GM18526 (cell line): Measurements from ENCODE around the gene SSBP3.

Source experiments
- POLR2A ChIP-seq: IDR thresholded peaks from 3 replicates; pipeline ENCODE4 v1.6.1; 2011; ENCODE audit not compliant: insufficient read length; ENCODE audit errors: extremely low read depth

SSBP3 gene

DNA sequence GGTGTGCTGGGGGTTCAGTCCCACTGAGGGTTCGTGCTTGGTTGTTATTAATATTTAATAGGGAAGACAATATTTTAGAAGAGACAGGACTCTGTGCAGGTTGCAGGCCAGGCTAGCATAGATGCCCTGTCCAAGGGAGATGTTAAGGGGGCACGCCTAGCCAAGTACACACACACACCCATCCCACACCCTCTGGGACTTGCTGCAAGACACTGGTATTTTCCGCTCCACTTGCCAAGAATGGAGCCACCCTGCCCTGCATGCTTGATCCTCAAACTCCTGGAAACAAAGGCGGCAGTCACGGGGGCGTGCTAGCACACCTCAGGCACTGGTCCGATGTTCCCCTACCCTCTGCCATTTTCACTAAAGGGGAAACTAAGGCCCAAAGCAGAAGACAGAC, 107.2 kb downstream of the SSBP3 start:
- no peak for TF ChIP-seq POLR2A

DNA sequence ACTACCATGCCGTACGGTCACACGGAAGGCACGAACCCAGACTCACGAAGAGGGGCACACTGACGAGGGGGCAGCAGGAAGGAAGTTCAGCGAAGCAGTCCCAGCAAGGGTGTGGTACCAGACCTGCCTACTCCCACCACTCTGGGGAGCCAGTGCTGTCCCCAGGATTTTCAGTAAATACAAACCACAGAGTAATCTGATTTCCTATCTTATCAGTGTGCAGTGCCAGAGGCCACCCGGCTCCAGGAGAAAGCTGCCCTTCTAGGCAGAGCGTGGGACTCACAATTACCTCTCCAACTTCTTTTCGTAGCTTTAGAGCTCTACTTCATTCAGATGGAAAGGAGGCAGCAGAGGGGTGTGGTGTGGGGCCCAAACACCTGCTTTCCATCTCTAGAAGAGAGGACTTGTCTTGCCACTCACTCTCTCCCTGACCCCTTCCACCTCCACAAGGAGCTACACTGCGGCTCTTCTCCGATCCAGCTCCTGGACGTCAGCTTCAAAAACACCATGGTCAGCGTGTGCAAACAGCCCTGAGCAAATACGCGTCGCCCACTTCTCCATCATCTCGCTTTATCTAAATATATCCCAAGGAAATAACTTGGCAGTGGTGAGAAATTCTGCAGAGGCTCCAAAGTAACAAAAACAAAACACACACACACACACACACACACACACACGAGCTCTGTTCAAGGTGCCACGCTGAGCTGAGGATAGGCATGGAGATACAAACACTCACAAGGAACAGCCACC, 107.7 kb downstream of the SSBP3 start:
- TF ChIP-seq POLR2A, result no peak

DNA sequence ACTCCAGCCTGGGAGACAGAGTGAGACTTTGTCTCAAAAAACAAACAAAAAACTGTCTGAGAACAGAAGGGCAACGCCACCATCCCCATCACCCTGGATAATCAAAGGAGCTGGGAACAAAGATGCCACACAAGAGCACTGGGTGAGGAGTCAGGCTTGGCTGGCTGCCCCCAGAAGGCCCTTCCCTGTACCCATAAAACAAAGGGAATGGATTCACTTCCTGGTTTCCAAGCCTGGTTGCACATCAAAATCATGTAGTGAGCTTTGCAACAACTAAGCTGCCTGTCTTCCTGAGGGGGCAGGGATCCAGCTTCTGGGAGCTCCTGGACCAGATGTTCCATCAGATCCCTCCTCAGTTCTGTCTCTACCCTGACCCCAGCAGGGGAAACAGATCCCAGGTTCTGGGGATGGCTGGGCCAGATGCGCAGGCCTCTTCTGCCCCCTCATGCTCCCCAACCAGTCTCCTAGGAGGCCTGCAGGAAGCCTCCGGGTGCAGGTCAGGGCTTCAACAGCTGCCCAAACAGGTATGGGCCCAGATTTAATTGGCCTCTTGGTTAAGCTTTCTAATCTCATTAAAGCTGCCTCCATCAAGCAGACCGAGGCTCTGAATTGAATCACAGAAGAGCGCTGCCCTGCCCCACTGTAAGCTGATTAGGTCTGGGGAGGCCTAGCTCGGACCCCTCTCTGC, 108.5 kb downstream of the SSBP3 start:
- no peak for TF ChIP-seq POLR2A

DNA sequence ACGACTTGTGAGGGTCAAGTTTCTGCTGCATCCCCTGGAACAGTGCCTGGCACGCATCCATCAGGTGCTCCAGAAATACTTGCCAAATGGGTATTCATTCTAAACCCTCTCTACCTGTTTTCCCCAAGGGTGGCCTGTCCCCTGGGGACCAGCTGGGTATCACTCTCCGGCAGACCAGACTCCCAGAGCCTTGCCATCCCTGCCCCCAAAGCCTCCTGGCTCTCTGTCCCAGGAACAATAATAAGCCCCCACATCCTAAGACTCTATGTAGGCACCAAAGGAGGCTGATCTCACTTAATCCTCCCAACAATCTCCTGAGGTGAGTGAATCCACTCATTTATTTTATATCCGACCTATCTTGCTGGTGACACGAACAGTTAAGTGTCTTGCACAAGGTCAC, 109.5 kb downstream of the SSBP3 start:
- TF ChIP-seq POLR2A, result no peak

DNA sequence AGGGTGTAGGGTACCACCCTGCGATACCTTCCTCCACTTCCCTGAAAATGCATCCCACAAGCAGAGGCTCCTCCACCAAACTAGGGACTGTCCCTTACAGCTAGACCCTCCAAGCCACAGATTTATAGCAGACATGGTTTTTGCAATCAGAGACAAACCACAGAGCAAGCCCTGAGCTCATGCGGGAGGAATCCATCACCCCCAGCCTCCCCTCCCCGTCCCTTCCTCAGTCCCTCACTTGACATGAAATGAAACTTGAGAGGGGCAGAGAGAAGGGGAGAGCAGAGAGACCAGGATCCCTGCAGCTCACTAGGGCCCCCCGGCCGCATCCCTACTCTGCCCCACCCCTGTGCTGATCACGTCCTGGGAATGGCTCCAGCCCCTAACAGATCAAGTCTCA, 111.3 kb downstream of the SSBP3 start:
- no peak for TF ChIP-seq POLR2A

DNA sequence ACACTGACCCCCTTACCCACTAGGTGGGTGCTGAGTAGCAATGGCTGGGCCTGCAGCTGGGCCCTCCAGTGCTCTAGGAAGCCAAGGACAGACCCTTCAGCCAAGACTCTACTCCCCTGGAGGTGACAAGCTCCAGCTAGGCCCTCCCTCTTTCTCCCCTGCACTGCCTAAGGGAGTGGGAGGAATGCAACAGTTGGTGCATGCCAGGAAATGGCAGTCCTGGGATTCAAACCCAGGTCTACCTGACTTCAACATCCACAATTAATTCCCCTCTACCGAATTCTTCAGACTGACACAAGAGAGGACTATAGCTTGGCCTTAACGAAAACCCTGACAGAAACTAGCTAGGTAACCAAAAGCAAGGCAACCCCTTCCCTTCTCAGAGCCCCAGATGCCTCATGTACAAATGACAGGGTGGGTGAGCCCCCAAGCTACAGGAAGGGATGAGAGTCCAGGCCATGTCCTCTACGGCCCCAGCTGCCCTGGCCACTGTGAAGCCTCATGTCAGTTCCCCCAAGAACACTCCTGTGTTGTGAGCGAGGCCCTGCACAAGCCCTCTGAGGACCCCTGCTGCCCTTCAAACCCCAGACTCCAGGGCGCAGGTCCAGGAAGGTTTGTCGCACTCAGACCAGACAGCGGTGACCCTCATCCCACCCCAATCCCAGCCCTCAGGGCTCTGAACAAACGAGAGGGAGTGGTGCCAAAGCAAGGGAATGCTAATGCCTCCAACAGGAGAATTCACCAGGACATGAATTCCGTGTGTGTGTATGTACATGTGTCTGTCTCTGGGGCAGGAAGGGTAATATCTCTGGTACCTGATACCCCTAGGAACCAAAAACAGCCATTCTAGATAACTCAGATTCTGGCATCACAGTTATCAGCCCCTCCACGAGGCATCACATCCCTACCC, 113.9 kb downstream of the SSBP3 start:
- no peak for TF ChIP-seq POLR2A

DNA sequence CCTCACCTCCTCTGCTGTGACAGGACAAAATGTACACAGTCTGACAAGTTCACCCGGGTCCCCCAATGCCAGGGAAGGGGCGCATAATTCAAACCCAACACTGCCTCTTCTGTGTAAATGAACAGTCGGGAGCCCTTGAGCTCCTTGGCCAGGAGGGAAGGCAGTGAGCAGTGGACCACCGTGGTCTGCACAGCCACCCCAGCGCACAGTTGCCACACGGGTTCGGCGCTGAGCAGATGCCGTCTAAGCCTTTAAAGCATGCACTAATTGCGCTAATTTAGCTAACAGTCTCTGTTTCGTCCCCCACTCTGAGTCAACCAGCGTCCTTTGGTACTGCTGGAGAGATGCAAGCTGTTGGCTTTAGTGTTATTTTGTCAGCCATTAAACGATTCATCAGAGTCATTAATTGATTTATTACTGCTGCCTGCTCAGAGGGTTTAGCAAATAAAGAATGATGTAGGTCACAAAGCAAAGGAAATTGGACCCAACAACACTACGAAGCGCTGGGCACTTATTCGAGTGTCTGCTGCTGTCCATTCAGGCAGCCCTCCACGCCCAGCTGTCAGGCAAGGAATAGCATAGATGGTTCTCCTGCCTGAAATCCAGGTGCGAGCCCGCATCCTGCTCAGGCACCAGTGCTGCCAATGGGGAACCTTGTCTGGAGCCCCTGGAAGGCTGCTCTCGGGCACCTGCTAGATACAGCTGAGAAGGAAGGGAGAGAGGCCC, 114.8 kb downstream of the SSBP3 start:
- no peak for TF ChIP-seq POLR2A

DNA sequence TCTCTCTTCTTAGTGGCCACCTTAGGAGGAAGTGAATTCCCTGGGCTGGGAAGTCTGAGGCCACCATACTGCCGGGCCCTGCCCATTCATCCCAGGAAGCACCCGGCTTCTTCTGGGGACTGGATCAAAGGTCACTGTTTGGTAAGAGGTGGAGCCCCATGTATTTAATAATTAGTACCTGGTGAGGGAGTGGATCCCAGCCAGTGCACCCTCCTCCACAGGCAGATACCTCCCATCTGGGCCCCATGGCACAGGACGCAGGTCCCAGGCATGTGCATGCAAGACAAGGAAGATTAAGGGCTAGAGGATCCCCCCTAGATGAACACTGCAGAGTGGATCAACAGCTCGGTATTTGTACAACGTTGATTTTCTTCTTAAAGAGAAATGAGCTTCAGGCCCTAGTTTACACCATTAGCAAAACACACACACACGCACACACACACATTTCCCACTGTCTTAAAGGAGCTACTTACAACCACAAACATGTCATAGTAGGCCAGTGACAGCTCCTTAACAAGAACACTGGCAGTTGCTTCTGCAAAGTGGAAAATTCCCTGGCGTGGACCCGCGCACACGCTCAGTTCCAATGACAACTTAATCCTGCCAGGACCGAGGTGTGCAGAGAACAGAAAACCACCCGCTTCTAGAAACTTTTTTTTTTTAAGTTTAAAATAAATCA, 115.5 kb downstream of the SSBP3 start:
- TF ChIP-seq POLR2A, result no peak

DNA sequence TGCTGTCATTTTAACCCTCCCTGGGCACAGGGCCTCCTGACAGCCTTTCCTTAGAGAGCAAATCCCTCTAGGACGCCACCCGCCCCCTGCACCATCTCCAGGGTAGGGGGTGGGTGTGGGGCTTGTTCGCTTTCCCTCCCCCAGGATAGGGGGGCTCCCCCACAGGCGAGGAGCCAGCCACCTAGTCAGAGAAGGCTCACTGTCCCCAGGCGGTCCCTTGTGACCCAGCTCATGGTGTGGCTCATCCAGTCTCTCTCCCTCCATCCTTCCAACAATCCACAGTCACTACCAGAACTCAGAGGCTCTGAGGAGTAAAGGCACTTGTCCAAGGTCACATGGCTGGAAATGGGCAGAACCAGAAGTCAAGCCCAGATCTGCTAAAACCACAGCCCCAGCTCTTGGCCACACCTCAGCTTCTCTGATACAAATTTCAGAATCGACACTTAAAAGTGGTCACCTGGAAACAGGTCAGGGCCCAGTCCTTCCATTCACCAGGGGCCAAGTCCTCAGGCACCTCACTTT, 116.4 kb downstream of the SSBP3 start:
- no peak for TF ChIP-seq POLR2A

DNA sequence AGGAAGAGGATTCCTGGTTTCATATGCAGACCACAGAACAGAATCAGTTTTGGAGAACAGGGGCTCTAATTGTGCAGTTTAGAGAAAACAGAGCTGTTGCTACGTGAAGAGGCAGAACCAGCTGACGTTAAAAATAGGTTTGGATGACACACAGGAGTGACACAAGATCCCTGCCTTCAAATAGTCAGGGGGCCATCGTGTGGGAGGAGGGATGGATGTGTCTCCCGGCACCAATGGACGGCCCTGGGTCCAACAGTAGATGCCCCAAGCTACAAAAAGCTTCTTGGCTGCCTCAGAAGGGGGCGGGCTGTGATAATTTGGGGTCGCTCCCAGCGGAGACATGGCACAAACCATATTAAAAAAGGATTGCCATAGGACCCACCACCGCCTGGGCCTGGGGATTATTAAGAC, 118.4 kb downstream of the SSBP3 start:
- TF ChIP-seq POLR2A, result no peak

DNA sequence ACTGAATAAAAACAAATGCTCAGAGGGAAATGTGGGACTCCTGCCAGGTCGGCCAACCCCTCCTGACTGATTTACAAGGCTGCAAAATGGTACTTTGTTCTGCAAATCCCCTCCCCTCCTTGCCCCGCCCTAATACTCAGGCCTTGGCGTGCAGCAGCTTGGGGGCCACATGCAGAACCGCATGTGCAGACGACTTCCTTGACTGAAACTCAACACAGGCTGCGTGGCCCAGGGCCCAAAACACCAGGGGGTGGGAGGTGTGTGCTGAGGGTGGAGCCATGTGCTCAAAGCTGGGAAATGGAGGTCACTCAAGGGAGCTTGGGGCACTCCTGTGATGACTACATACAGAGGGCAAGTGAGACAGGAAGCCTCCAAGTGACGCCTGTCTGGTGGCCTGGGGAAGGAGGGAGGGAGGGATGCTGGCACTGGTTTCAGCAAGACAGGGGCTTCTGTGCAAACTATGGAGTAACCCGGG, 119.0 kb downstream of the SSBP3 start:
- no peak for TF ChIP-seq POLR2A

DNA sequence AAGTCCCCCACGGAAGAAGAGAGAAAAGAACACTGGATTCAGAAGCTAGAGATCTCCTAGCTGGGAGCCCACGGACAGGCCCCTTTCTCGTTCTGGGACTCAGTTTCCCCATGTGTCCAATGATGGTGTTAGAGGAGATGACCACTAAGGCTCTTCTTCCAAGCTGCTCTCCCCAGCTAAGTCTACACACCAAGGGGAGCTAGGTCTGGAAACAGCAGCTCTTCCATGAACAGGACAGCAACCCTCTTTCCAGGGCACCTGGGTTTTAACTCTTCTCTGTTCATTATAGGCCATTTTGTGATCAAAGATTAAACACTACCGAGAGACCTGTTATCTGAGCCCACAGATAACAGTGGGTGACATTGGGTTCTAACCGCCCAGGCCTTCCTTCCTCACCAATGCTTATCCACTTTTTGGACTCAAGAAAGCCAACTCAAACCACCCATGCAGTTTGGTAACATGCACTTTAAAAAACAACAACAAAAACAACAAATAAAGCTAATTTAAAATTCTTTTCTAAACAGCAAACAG, 120.3 kb downstream of the SSBP3 start:
- TF ChIP-seq POLR2A, result no peak

DNA sequence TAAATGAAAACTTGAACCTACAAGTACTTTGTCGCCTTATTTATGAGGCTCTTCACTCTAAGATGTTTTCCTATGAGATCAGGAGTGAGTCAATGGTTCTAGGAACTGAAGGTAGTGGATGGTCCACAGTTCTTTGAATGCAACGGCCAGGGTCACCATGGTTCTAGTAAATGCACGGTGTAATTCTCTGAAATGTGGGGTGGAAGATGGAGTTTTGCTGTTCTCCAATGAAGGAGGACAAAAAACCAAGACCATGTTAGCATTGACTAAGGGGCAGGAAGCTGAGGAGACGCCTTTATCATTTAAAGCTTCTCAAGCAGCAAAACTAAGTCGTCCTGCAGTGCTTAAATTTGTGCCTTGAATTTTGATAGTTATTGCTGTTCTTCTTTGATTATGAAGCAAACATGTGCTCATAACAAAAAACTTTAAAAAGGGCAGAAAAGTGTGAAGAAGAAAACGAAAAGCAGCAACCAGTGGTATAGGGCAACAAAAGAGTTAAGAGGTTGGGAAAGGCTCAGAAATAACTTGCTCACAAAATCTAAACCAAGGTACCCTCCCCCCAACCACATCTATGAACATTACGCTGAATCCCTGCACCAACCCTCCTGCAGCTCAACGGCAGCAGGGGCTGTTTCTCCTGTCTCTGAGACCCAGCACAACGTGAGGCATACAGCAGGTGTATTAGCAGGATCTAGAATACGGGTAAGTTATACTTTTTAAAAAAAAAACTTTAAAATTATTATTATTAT, 121.2 kb downstream of the SSBP3 start:
- no peak for TF ChIP-seq POLR2A
